Lower leg skin (tissue), 3 donors: Measurements from ENCODE around the gene MAFF.

Experiments
- POLR2A ChIP-seq, 2 donors: fragments of 450-650 bp; IDR thresholded peaks; one replicate each; pipeline ENCODE4 v1.6.1; 2016 to 2017; ENCODE audit warnings: antibody characterized with exemption in 2 of 2, mild to moderate bottlenecking in 1 of 2, moderate library complexity in 1 of 2
- TF ChIP-seq, protein P1 (sequence below), 3 donors: fragments of 450-650 bp; IDR thresholded peaks; one replicate each; pipeline ENCODE4 v1.5.1; 2016; ENCODE audit warnings: antibody characterized with exemption in 3 of 3, mild to moderate bottlenecking in 3 of 3, moderate library complexity in 2 of 3

DNA sequence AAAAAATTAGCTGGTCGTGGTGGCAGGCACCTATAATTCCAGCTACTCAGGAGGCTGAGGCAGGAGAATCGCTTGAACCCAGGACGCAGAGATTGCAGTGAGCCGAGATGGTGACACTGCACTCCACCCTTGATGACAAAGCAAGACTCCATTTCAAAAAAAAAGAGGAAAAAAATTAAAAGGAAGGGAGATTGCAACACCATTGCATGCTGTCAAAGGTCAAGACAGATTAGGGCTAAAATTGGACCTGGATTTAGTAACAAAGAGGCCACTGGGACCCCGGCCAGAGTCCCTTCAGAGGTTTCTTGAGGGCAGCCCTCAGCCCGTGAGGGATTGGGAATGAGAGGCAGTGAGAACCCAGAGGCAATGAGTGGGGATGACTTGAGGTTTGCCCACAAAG lies 8.2 kb upstream of the MAFF start:
- TF ChIP-seq, protein P1, sequence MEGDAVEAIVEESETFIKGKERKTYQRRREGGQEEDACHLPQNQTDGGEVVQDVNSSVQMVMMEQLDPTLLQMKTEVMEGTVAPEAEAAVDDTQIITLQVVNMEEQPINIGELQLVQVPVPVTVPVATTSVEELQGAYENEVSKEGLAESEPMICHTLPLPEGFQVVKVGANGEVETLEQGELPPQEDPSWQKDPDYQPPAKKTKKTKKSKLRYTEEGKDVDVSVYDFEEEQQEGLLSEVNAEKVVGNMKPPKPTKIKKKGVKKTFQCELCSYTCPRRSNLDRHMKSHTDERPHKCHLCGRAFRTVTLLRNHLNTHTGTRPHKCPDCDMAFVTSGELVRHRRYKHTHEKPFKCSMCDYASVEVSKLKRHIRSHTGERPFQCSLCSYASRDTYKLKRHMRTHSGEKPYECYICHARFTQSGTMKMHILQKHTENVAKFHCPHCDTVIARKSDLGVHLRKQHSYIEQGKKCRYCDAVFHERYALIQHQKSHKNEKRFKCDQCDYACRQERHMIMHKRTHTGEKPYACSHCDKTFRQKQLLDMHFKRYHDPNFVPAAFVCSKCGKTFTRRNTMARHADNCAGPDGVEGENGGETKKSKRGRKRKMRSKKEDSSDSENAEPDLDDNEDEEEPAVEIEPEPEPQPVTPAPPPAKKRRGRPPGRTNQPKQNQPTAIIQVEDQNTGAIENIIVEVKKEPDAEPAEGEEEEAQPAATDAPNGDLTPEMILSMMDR (IDR thresholded peaks at IDR 0.05), result no peak
- TF ChIP-seq POLR2A (IDR thresholded peaks at IDR 0.05), result no peak
